ENCODE data around the gene OLFM2.
A peak's percentile ranks its signal among the peaks of the same experiment; 100 is the strongest.
"Not testable (repeated sequence)": the region's sequence is repeated elsewhere in the genome, so short reads cannot be mapped to it uniquely, and the experiment has no call there.

OLFM2 gene

DNA sequence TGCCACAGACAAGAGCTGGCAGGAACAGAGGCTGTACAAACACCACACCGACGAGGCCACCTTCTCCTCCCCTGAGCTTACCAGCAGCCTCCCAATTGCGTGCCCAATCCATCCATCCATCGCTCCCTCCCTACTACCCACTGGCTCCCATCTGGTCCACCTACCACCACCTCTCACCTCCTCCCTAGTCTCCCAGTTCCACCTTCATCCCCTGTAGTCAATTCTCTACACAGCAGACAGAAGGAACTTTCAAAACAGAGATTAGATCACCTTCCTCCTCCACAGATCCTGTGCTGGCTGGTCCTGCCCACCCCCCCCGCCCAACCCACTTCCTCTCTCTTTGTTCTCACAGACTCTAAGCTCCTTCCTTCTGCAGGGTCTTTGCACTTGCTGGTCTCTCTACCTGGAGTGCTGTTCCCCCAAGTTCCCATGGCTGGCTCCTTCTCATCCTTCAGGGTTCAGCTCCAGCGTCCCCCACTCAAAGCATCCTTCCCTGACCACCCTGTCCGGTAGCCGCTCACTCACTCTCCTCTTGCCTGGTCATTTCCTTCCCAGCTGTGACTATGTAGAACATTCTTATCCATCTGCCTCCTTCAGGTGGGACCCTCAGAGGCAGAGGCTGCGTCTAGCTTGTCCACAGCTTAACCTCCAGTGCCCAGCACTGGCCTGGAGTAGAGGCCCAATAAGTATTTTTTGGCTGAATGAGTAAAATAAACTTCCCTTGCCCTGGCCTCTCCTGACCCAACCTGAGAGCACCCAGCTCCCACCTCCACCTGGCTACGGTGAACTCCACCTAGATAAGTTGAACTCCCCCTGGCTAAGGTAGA is 78.2 kb downstream of the OLFM2 start:
- DNase-seq = no peak

DNA sequence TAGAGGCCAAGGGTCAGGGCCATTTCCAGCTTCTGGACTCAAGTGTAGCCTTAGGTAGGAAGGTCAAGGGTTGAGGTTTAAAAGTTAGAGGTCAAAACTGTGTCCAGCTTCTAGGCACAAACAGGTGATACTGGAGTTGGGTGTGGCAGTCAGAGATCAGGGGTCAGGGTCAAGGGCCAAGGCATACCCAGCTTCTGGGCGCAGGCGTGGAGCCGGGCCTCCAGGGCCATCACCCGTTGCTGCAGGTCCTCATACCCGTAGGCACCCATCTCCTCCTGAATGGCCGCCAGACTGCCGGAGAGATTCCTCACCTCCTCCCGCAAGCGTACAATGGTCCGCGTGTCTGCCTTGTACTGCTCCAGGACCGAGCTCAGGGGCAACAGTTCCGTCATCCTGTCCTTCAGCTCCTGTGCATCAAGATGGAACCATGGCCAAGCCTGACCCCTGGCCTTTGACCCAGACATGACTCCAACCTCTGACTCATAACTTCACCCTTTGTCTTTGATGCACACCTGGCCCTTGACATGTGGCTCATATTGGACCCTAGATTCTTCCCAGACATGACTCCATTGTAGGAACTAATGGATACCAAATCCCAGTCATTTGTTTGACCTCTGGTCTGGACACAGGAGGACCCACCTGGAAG is 79.1 kb downstream of the OLFM2 start:
- no peak for DNase-seq

GRCh38 chr19:9856609-9857008 is 79.7 kb downstream of the OLFM2 start:
- no peak for DNase-seq

DNA sequence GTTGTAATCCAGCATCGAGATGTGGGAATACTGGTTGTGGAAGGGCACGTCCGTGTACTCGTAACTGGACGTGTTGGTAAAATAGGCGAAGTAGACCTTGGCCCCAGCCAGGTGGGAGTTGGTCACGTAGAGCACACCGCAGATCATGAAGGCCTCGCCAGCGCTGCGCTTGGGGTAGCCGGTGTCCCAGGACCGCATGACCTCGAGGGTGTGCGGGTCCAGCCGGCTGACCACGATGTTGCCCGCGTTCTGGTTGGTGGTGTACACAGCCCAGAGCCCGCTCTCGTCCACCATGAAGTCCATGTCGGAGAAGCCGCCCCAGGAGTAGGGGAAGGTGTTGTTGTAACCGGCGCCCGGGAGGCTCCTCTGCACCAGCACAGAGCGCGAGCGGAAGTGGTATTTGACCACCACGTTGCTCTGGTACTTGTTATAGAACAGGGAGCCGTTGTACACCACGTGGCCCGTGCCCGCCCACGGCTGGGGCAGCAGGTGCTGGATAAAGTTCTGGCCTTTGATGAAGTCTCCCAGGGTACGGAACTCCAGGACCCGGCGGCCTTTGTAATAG is 82.0 kb downstream of the OLFM2 start:
- no peak for DNase-seq

- DNase-seq = no peak
Observed at GRCh38 chr19:9850235-9850959, 85.9 kb downstream of the OLFM2 start.

DNA sequence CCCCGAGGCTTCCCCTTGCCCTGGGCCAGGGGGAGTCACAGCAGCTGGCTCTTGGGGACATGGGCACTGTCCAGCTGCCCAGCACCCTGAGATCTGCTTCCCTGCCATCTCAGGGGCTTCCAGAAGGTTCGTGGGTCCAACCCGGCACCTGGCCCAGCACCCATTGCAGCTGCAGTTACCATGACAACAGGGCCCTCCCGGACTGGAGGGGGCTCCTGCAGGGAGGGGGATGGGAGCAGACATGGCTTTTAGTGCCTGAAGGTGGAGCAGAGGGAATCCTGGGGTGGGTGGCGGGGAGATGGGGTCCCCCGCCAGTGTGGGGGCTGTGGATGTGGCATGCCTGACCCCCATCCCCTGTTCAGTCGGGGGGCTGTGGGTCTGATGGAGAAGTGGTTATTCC is 86.5 kb downstream of the OLFM2 start:
- DNase-seq = no peak

GRCh38 chr19:9848762-9849161 is 87.6 kb downstream of the OLFM2 start:
- no peak for DNase-seq

DNA sequence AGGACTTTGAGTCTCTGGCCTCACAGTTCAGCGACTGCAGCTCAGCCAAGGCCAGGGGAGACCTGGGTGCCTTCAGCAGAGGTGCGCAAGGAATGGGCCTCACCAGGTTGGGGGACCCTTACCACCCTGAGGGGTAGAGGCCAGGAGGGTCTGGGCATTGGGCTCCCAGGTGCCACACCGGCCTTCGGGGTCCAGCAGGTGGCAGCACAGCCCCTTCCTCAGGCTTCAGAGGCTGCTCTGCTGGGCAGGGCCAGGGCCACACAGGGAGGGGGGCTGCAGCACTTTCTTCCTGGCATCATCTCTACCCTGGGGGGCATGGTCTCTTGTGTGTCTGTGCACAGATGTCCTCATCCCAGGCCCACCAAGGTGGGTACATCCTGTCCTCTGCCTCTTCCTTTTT is 88.3 kb downstream of the OLFM2 start:
- no peak for DNase-seq

- no peak for DNase-seq
Observed at GRCh38 chr19:9847087-9847671, 89.1 kb downstream of the OLFM2 start.

- DNase-seq = not testable (repeated sequence)
Observed at GRCh38 chr19:9843626-9844273, 92.6 kb downstream of the OLFM2 start.

GRCh38 chr19:9842834-9843625 is 93.3 kb downstream of the OLFM2 start:
- no peak for DNase-seq

- DNase-seq = no peak
Observed at GRCh38 chr19:9839415-9839814, 96.9 kb downstream of the OLFM2 start.

- no peak for DNase-seq
Observed at GRCh38 chr19:9838324-9838723, 98.0 kb downstream of the OLFM2 start.

DNA sequence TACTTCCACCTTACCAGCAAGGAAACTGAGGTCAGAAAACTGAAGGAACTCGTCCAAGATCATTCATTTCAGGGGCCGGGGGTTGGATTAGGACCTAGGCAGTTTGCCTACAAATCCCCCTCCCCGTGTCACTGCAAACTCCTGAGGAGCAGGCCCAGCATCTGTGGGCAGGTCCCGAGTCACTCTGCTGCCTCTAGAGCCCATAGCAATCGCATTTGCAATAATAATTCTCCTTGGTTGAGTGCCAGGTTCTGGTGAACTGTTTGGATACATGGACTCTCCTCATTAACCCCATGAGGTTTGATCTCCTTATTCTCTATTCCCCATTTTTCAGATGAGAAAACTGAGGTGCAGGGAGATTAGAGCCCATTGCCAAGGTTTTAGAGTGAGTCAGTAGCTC is 100.3 kb downstream of the OLFM2 start:
- no peak for DNase-seq

DNA sequence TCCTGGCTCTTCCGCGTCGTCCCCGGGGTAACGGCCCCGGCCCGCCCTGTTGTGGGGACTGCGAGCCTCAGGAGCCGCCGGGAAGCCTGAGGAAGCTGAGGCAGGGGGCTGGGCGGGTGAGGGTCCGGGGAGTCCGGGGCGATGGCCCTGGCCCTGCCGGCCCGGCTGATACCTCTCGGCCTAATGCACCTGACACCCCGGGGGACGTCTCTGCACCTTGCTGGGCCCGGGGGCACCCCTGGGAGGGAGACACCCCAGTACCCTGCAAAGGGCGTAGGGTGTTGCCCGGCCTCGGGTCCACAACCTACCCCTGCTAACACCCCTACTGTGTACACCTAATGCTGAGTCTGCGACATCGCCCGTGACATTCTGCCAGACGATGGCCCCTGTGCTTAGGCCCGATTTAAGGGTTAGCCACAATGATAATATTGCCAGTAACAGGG is 100.8 kb downstream of the OLFM2 start:
- DNase-seq = no peak

DNA sequence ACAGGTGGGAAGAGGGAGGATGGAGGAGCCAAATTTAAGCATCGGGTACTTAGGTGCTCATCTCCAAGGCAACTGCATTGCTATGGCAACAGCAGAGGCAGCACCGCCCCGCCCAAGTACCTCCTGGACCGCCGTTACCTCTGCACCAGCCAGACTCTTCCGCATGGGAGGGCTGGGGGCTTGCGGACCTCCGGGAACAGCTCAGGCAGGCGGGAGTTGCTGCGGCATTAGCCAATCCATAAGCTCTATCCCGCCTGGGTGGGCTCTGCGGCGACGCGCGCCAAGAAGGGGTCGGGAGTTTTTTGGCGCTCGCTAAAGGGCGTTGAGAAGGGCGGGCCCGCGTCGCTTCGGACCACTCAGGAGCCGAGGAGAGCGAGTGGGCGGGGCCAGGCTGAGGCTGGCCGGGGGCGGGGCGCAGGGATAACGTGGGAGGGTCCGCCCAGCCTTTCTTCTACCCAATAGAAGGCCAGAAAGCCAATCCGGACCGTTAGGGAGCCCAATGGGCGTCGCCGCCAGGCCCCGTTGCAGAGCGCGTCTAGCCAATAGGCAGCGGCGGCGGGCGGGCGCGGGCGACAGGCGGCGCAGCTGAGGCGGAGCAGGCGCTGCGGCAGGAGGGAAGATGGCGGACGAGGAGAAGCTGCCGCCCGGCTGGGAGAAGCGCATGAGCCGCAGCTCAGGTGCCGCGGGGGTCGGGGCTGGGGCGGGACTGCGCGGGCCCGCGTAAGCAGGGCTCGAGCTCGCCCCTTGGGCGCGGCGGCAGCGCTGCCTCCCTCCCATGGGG is 101.4 kb downstream of the OLFM2 start, which contains the start of gene PIN1:
Gene PIN1, plus strand, starts transcription at position 593 of the 781 bp plus-strand sequence. Its CDS starts 27 bp downstream, at position 620.
- peak; percentile 99 for DNase-seq

- no peak for DNase-seq
Observed at GRCh38 chr19:9834307-9834725, 102.0 kb downstream of the OLFM2 start.

- no peak for DNase-seq
Observed at GRCh38 chr19:9828551-9829063, 107.7 kb downstream of the OLFM2 start.

- DNase-seq = peak; percentile 61
Observed at GRCh38 chr19:9827289-9828238, 108.8 kb downstream of the OLFM2 start, which contains the start of gene UBL5. Gene UBL5 (plus strand): TSS chr19:9827918. CDS start chr19:9828338, 420 bp downstream.

Measured in activated gamma-delta T cell (primary cell).